Measurements from ENCODE around the gene TRMO. TPM values are rescaled to one million over a fixed set of nuclear protein-coding genes. Genes with fewer than 3 reads are reported as not detected.

Gene TRMO, protein sequence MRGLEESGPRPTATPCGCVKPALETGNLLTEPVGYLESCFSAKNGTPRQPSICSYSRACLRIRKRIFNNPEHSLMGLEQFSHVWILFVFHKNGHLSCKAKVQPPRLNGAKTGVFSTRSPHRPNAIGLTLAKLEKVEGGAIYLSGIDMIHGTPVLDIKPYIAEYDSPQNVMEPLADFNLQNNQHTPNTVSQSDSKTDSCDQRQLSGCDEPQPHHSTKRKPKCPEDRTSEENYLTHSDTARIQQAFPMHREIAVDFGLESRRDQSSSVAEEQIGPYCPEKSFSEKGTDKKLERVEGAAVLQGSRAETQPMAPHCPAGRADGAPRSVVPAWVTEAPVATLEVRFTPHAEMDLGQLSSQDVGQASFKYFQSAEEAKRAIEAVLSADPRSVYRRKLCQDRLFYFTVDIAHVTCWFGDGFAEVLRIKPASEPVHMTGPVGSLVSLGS
- 15.2 and 16.1 TPM in 2 replicates for total RNA-seq (2014; rRNA removed; shearing (Covaris generic); ENCODE audit: low replicate concordance)

DNA sequence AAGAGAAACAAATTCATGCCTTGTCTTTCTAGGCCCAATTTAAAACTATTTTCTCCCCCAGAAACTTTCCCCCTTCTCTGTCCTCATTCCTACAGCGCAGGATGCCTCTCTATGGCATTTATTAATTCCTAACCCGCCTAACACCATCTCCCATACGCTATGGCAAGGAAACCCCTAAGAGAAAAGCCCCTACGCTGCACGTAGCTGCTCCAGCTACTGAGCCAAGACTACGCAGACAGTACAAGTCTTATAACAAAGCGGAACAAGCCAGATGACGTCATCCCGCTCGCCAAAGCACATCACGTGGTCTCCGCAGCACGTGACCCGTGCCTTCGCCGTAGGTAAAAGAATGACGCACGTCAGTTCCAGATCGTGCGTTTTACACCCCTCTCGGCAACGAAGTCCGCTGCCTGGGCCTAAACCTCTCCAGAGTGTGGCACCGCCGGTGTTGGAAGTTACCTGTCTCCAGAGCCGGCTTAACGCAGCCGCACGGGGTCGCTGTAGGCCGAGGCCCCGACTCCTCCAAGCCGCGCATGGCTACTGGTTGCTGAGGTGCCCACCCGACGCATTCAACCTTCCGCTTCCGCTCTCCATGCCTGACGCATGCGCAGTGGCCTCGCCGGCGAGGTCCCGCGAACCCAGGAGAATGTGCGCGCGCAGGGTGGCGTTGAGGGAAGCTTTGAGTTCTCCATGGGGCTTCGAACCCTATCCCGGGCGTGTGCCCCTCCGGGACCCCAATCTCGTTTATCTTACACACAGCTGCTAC is at the start of gene TRMO:
TSS of gene TRMO (minus strand) at position 542 of the 766 bp plus-strand sequence. CDS start at position 535, 7 bp downstream.
- Histone ChIP-seq H3K9me3 (ENCODE audit: low read length) (no peaks in the 10 kb centered on the region), H3K27ac (ENCODE audit: low read length) (peak within 1 kb of the TSS; percentile 94), H4K20me1 (ENCODE audit: insufficient read depth, low read depth, low read length) (no peaks in the 10 kb centered on the region), H3K79me2 (ENCODE audit: low read length) (peaks cover 41% of the 10 kb centered on the region), H3K9ac (ENCODE audit: low read length) (peak within 1 kb of the TSS; percentile 90), H2AFZ (ENCODE audit: low read length) (peak within 1 kb of the TSS; percentile 74; the same call in 1 of the 2 replicates), H3K4me3 (ENCODE audit: low read length) (peak within 1 kb of the TSS; percentile 79), H3K27me3 (ENCODE audit: low read length) (no peaks in the 10 kb centered on the region), H3K4me1 (ENCODE audit: low read length) (peaks cover 69% of the 10 kb centered on the region), H3K9me2 (replicated peaks; ENCODE audit: insufficient read depth, low read length) (no peaks in the 10 kb centered on the region), H3K36me3 (ENCODE audit: insufficient read depth, low read length) (no peaks in the 10 kb centered on the region), H3K4me2 (ENCODE audit: low read depth, low read length, poor library complexity, severe bottlenecking) (peak within 1 kb of the TSS; percentile 97)
- DNase-seq: peak; percentile 99

DNA sequence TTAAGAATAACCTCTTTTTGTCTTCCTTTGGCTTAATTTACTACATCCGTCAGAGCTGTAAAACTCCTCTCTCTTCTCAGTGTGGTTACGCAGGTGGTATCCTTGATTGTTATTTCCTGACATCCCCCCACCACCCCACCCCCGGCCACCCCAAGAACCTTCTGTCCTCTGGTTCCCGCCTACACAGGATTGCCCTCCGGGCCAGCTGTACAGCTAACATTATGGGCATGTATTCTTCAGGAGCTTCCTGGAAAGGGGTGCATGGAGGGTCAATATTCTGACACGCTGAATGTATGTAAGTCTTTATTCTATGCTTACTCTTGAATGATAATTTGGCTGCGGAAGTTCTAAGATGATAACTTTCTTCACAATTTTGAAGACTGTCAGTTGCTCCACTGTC is 47.9 kb upstream of the TRMO start:
- no peak overlapping the region for H2AFZ ChIP-seq (ENCODE audit: low read length)
- no peaks in the 10 kb centered on the region for H4K20me1 ChIP-seq (ENCODE audit: insufficient read depth, low read depth, low read length)
- no peak overlapping the region for H3K9ac ChIP-seq (ENCODE audit: low read length)
- H3K9me2 ChIP-seq (replicated peaks; ENCODE audit: insufficient read depth, low read length): no peaks in the 10 kb centered on the region
- no peak overlapping the region for H3K27ac ChIP-seq (ENCODE audit: low read length)
- H3K4me1 ChIP-seq (ENCODE audit: low read length): peaks cover 11% of the 10 kb centered on the region
- H3K79me2 ChIP-seq (ENCODE audit: low read length): no peaks in the 10 kb centered on the region
- no peak overlapping the region for H3K4me3 ChIP-seq (ENCODE audit: low read length)
- H3K4me2 ChIP-seq (ENCODE audit: low read depth, low read length, poor library complexity, severe bottlenecking): no peak overlapping the region
- H3K36me3 ChIP-seq (ENCODE audit: insufficient read depth, low read length): no peaks in the 10 kb centered on the region
- DNase-seq: no peak
- no peaks in the 10 kb centered on the region for H3K9me3 ChIP-seq (ENCODE audit: low read length)
- no peaks in the 10 kb centered on the region for H3K27me3 ChIP-seq (ENCODE audit: low read length)

DNA sequence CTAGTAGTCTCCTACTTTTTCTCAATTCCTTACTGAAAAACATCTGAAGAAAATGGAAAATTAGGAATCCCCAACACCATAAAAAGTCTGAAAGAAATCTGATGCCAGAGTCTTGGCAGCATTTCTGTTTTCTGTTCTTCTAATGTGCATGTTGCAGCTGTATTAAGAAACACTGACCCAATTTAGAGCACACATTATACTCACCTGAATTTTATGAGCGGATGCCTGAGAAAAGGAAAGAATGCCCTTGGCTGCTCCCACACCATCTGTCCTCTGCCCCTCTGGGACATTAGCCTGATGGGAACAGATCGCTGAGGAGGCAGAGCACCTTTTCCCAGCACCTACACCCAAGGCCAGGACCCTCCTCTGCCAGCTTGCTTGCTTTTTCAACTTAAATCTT is 46.7 kb upstream of the TRMO start:
- Histone ChIP-seq H3K79me2 (ENCODE audit: low read length) (no peaks in the 10 kb centered on the region), H3K36me3 (ENCODE audit: insufficient read depth, low read length) (no peaks in the 10 kb centered on the region), H3K4me1 (ENCODE audit: low read length) (peaks cover 11% of the 10 kb centered on the region), H3K9me3 (ENCODE audit: low read length) (no peaks in the 10 kb centered on the region), H3K9ac (ENCODE audit: low read length) (no peak overlapping the region), H3K4me2 (ENCODE audit: low read depth, low read length, poor library complexity, severe bottlenecking) (no peak overlapping the region), H3K9me2 (replicated peaks; ENCODE audit: insufficient read depth, low read length) (no peaks in the 10 kb centered on the region), H3K4me3 (ENCODE audit: low read length) (no peak overlapping the region), H4K20me1 (ENCODE audit: insufficient read depth, low read depth, low read length) (no peaks in the 10 kb centered on the region), H2AFZ (ENCODE audit: low read length) (no peak overlapping the region), H3K27me3 (ENCODE audit: low read length) (no peaks in the 10 kb centered on the region), H3K27ac (ENCODE audit: low read length) (no peak overlapping the region)
- no peak for DNase-seq

DNA sequence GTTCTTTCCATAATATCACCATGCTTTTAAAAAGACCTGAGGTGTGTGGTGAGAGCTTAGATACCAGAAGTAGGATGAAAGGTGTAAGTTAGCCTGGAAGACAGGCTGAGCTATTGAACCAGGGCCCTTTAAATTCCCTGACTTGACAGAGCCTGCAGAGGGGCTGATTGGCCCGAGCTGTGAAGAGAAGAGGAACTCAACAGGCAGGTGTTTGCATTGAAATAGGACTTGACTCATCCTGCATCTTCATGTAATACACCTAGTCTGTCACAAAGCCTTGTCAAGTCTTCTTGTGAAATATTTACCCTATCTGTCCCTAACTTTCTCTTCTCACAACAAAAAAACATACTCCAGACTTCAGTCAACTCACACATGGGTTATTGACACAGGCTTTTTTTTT is 44.2 kb upstream of the TRMO start:
- no peak overlapping the region for H2AFZ ChIP-seq (ENCODE audit: low read length)
- peak; percentile 72 for DNase-seq
- H3K27ac ChIP-seq (ENCODE audit: low read length): no peak overlapping the region
- H3K4me2 ChIP-seq (ENCODE audit: low read depth, low read length, poor library complexity, severe bottlenecking): no peak overlapping the region
- H3K36me3 ChIP-seq (ENCODE audit: insufficient read depth, low read length): no peaks in the 10 kb centered on the region
- H3K4me1 ChIP-seq (ENCODE audit: low read length): peaks cover 11% of the 10 kb centered on the region
- H3K9me2 ChIP-seq (replicated peaks; ENCODE audit: insufficient read depth, low read length): no peaks in the 10 kb centered on the region
- H3K79me2 ChIP-seq (ENCODE audit: low read length): no peaks in the 10 kb centered on the region
- H3K9ac ChIP-seq (ENCODE audit: low read length): no peak overlapping the region
- no peaks in the 10 kb centered on the region for H4K20me1 ChIP-seq (ENCODE audit: insufficient read depth, low read depth, low read length)
- H3K4me3 ChIP-seq (ENCODE audit: low read length): no peak overlapping the region
- H3K27me3 ChIP-seq (ENCODE audit: low read length): no peaks in the 10 kb centered on the region
- H3K9me3 ChIP-seq (ENCODE audit: low read length): no peaks in the 10 kb centered on the region

DNA sequence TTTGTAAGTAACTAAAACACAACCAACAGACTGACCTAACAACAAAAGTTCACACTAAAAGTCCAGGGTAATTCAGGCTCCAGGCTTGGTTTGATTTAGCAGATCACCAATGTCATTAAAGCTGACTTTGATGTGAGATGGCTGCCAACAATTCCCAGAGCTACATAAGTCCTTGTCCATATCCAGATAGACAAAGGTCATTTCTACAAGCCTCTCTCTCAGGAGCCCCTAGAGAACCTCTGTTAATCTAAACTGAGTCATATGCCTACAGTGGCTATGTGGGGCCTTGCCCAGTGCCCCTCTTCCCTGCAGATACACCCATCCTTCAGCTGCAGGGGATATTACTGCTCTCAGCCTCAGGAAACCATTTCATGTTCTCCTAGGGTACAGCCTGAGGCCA is 42.6 kb upstream of the TRMO start:
- no peaks in the 10 kb centered on the region for H3K9me2 ChIP-seq (replicated peaks; ENCODE audit: insufficient read depth, low read length)
- H3K4me3 ChIP-seq (ENCODE audit: low read length): no peak overlapping the region
- no peaks in the 10 kb centered on the region for H4K20me1 ChIP-seq (ENCODE audit: insufficient read depth, low read depth, low read length)
- no peaks in the 10 kb centered on the region for H3K9me3 ChIP-seq (ENCODE audit: low read length)
- H3K4me2 ChIP-seq (ENCODE audit: low read depth, low read length, poor library complexity, severe bottlenecking): no peak overlapping the region
- H3K36me3 ChIP-seq (ENCODE audit: insufficient read depth, low read length): no peaks in the 10 kb centered on the region
- H3K4me1 ChIP-seq (ENCODE audit: low read length): peaks cover 11% of the 10 kb centered on the region
- no peak overlapping the region for H3K9ac ChIP-seq (ENCODE audit: low read length)
- H2AFZ ChIP-seq (ENCODE audit: low read length): no peak overlapping the region
- no peak overlapping the region for H3K27ac ChIP-seq (ENCODE audit: low read length)
- H3K79me2 ChIP-seq (ENCODE audit: low read length): no peaks in the 10 kb centered on the region
- DNase-seq: no peak
- no peaks in the 10 kb centered on the region for H3K27me3 ChIP-seq (ENCODE audit: low read length)

DNA sequence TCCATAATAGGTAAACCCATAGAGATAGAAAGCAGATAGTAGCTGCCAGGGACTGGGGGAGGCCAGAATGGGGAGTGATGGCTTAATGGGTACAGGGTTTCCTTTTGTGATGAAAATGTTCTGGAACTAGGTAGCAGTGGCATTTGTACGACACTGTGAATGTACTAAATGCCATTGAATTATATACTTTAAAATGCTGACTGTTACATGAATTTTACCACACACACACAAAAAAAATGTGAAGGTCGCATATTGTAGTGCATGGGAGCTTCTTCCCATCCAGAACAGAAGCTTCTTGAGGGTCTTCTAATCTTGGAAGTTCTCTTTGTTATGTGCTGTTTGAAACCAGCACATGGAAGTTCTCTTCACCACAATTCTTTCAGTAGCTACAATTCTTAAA is 40.9 kb upstream of the TRMO start:
- Histone ChIP-seq H3K4me1 (ENCODE audit: low read length) (peaks cover 11% of the 10 kb centered on the region), H3K9me3 (ENCODE audit: low read length) (no peaks in the 10 kb centered on the region), H3K9me2 (replicated peaks; ENCODE audit: insufficient read depth, low read length) (no peaks in the 10 kb centered on the region), H3K27ac (ENCODE audit: low read length) (no peak overlapping the region), H3K9ac (ENCODE audit: low read length) (no peak overlapping the region), H3K27me3 (ENCODE audit: low read length) (no peaks in the 10 kb centered on the region), H3K4me2 (ENCODE audit: low read depth, low read length, poor library complexity, severe bottlenecking) (no peak overlapping the region), H3K36me3 (ENCODE audit: insufficient read depth, low read length) (no peaks in the 10 kb centered on the region), H3K79me2 (ENCODE audit: low read length) (no peaks in the 10 kb centered on the region), H2AFZ (ENCODE audit: low read length) (no peak overlapping the region), H3K4me3 (ENCODE audit: low read length) (no peak overlapping the region), H4K20me1 (ENCODE audit: insufficient read depth, low read depth, low read length) (no peaks in the 10 kb centered on the region)
- DNase-seq: no peak

DNA sequence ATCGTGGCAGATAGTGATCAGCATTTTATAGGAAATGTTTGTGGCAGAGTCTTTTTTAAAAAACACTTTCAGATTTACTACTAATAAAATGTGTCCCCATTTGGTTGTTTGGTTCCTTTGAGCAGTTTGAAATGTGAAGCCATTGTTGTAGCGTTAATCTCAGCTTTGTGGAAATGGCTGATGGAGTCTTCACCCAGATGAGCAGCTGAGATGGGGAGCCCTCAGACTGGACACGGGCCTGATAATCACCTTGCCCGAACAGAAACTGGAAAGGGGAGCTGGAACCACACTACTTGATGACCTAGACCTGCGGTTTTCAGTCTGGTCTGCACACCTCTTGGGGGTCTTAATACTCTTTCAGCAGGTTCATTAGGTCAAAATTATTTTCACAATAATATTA is 40.3 kb upstream of the TRMO start:
- no peak overlapping the region for H3K4me2 ChIP-seq (ENCODE audit: low read depth, low read length, poor library complexity, severe bottlenecking)
- H3K27me3 ChIP-seq (ENCODE audit: low read length): no peaks in the 10 kb centered on the region
- H3K9me2 ChIP-seq (replicated peaks; ENCODE audit: insufficient read depth, low read length): no peaks in the 10 kb centered on the region
- H3K9ac ChIP-seq (ENCODE audit: low read length): no peak overlapping the region
- no peak overlapping the region for H3K4me3 ChIP-seq (ENCODE audit: low read length)
- H3K36me3 ChIP-seq (ENCODE audit: insufficient read depth, low read length): no peaks in the 10 kb centered on the region
- peaks cover 11% of the 10 kb centered on the region for H3K4me1 ChIP-seq (ENCODE audit: low read length)
- no peaks in the 10 kb centered on the region for H3K79me2 ChIP-seq (ENCODE audit: low read length)
- no peak overlapping the region for H2AFZ ChIP-seq (ENCODE audit: low read length)
- no peaks in the 10 kb centered on the region for H4K20me1 ChIP-seq (ENCODE audit: insufficient read depth, low read depth, low read length)
- H3K27ac ChIP-seq (ENCODE audit: low read length): no peak overlapping the region
- DNase-seq: no peak
- no peaks in the 10 kb centered on the region for H3K9me3 ChIP-seq (ENCODE audit: low read length)

DNA sequence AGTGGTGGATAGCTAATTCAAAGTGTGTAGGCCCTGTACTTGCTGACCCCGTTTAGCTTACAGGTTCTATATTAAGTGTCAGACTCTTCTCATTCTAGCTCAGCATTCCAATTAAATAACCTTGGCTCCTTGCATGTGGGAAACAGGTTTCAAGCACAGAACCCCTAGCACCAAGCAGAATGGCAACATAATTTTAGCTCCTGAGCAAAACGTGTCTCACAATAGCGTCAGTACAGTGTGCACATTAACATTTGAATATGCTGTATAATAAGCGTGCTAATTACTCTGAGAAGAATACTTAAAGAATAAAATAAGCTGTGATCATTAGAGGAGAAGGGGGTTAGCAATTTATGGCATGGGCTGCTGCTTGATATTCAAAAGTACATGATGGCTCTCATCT is 39.8 kb upstream of the TRMO start:
- Histone ChIP-seq H3K9ac (ENCODE audit: low read length) (no peak overlapping the region), H3K27ac (ENCODE audit: low read length) (no peak overlapping the region), H3K4me2 (ENCODE audit: low read depth, low read length, poor library complexity, severe bottlenecking) (no peak overlapping the region), H3K4me1 (ENCODE audit: low read length) (peaks cover 9% of the 10 kb centered on the region), H3K9me2 (replicated peaks; ENCODE audit: insufficient read depth, low read length) (no peaks in the 10 kb centered on the region), H3K9me3 (ENCODE audit: low read length) (no peaks in the 10 kb centered on the region), H3K4me3 (ENCODE audit: low read length) (no peak overlapping the region), H3K27me3 (ENCODE audit: low read length) (no peaks in the 10 kb centered on the region), H4K20me1 (ENCODE audit: insufficient read depth, low read depth, low read length) (no peaks in the 10 kb centered on the region), H2AFZ (ENCODE audit: low read length) (no peak overlapping the region), H3K79me2 (ENCODE audit: low read length) (no peaks in the 10 kb centered on the region), H3K36me3 (ENCODE audit: insufficient read depth, low read length) (no peaks in the 10 kb centered on the region)
- no peak for DNase-seq

Measured in Karpas-422 (cell line).